GM23338 (cell line): Measurements from ENCODE around the gene CCDC97. TPM values are rescaled to one million over a fixed set of nuclear protein-coding genes. Genes with fewer than 3 reads are reported as not detected.

Experiments
- ATAC-seq: fragments of 200-7000 bp; cut with Tn5 transposase; 3 replicates; pipeline ENCODE4 v1.9.1; 2020
- DNase-seq: peaks from one replicate; pipeline ENCODE4 v3.0.0-alpha.2; 2015; ENCODE audit warnings: low spot score
- H2AFZ ChIP-seq: fragments of 200-600 bp; sonication (generic); 2 replicates; pipeline ENCODE4 v1.8.0; 2016; ENCODE audit warnings: antibody characterized with exemption, mild to moderate bottlenecking, moderate library complexity
- H3F3A ChIP-seq: fragments of 200-600 bp; sonication (generic); replicated peaks from 2 replicates; pipeline ENCODE4 v1.8.0; 2017; ENCODE audit warnings: antibody characterized with exemption, mixed run types, low read depth
- H3K27ac ChIP-seq: fragments of 200-600 bp; sonication (generic); 2 replicates; pipeline ENCODE4 v1.6.1; 2016; ENCODE audit warnings: low read depth
- H3K27me3 ChIP-seq: fragments of 200-600 bp; sonication (generic); 2 replicates; pipeline ENCODE4 v1.8.0; 2016; ENCODE audit warnings: mild to moderate bottlenecking, mixed run types, moderate library complexity; ENCODE audit not compliant: insufficient read depth
- H3K36me3 ChIP-seq: fragments of 200-600 bp; sonication (generic); 2 replicates; pipeline ENCODE4 v1.8.0; 2016; ENCODE audit warnings: mild to moderate bottlenecking; ENCODE audit not compliant: insufficient read depth
- H3K4me1 ChIP-seq: fragments of 200-600 bp; sonication (generic); 2 replicates; pipeline ENCODE4 v1.8.0; 2016; ENCODE audit warnings: mild to moderate bottlenecking, moderate library complexity; ENCODE audit not compliant: insufficient read depth
- H3K4me2 ChIP-seq: fragments of 200-600 bp; sonication (generic); 2 replicates; pipeline ENCODE4 v1.7.1; 2017; ENCODE audit warnings: mixed run types
- H3K4me3 ChIP-seq: fragments of 200-600 bp; sonication (generic); 2 replicates; pipeline ENCODE4 v1.6.1; 2016; ENCODE audit warnings: mixed run types
- H3K79me2 ChIP-seq: fragments of 200-600 bp; sonication (generic); replicated peaks from 2 replicates; pipeline ENCODE4 v1.8.0; 2017; ENCODE audit warnings: mild to moderate bottlenecking; ENCODE audit not compliant: insufficient read depth
- H3K9me2 ChIP-seq: fragments of 200-600 bp; sonication (generic); 2 replicates; pipeline ENCODE4 v1.8.0; 2017; ENCODE audit not compliant: insufficient read depth
- H4K20me1 ChIP-seq: fragments of 200-600 bp; sonication (generic); replicated peaks from 2 replicates; pipeline ENCODE4 v1.8.0; 2017; ENCODE audit warnings: mild to moderate bottlenecking; ENCODE audit not compliant: insufficient read depth
- H3K27ac Mint-ChIP-seq: 2 replicates; pipeline ENCODE4 v1.8.0; 2020; ENCODE audit warnings: inconsistent platforms, mild to moderate bottlenecking, moderate library complexity, mixed read lengths
- H3K27me3 Mint-ChIP-seq: 3 replicates; pipeline ENCODE4 v1.8.0; 2022; ENCODE audit warnings: low read depth, mild to moderate bottlenecking, moderate library complexity, mixed read lengths, inconsistent platforms; ENCODE audit not compliant: insufficient read depth, poor library complexity
- H3K36me3 Mint-ChIP-seq: 3 replicates; pipeline ENCODE4 v1.8.0; 2021; ENCODE audit warnings: low read depth, mild to moderate bottlenecking, inconsistent platforms, moderate library complexity, mixed read lengths
- H3K4me1 Mint-ChIP-seq: 3 replicates; pipeline ENCODE4 v1.8.0; 2020; ENCODE audit warnings: mild to moderate bottlenecking, inconsistent platforms, mixed read lengths
- H3K4me3 Mint-ChIP-seq: 3 replicates; pipeline ENCODE4 v1.8.0; 2021; ENCODE audit warnings: moderate library complexity, mild to moderate bottlenecking, inconsistent platforms, mixed read lengths
- H3K9me3 Mint-ChIP-seq: 3 replicates; pipeline ENCODE4 v1.8.0; 2020; ENCODE audit warnings: moderate library complexity, mild to moderate bottlenecking, inconsistent platforms, mixed read lengths
- CREB1 ChIP-seq: fragments of 250-450 bp; sonication (Bioruptor Pico); IDR thresholded peaks from 2 replicates; pipeline ENCODE4 v1.5.0; 2020; ENCODE audit warnings: low read depth, mild to moderate bottlenecking, moderate library complexity
- EZH2 ChIP-seq: fragments of 200-600 bp; sonication (generic); IDR thresholded peaks from one replicate; pipeline ENCODE4 v1.8.0; 2017; ENCODE audit warnings: antibody characterized with exemption, mild to moderate bottlenecking, low read depth; ENCODE audit not compliant: unreplicated experiment
- EZH2phosphoT487 ChIP-seq: fragments of 200-600 bp; sonication (generic); IDR thresholded peaks from one replicate; pipeline ENCODE4 v1.8.1; 2018; ENCODE audit warnings: antibody characterized with exemption; ENCODE audit not compliant: unreplicated experiment
- JUNB ChIP-seq: IDR thresholded peaks from one replicate; pipeline ENCODE4 v1.6.1; 2016; ENCODE audit warnings: antibody characterized with exemption; ENCODE audit not compliant: unreplicated experiment
- POLR2AphosphoS5 ChIP-seq: IDR thresholded peaks from 2 replicates; pipeline ENCODE4 v1.6.1; 2016; ENCODE audit warnings: antibody characterized with exemption, low read depth
- STAT1 ChIP-seq: IDR thresholded peaks from one replicate; pipeline ENCODE4 v1.6.1; 2016; ENCODE audit warnings: antibody characterized with exemption; ENCODE audit not compliant: unreplicated experiment
- ZNF331 ChIP-seq: fragments of 250-450 bp; sonication (Bioruptor Pico); IDR thresholded peaks from 2 replicates; pipeline ENCODE4 v1.5.0; 2020; ENCODE audit warnings: low read depth, mild to moderate bottlenecking, moderate library complexity
- polyA plus RNA-seq: library from polyadenylated mRNA; unstranded; fragments of >200 nt; fragmentation: Nextera tagmentation; extraction: Ambion mirVana; gene quantifications from 2 replicates; pipeline ENCODE4 v1.2.1, GENCODE V29; 2016
- total RNA-seq: library from RNA; depleted of rRNA; stranded (reverse); fragments of >200 nt; shearing (Covaris generic); gene quantifications from 2 replicates; pipeline ENCODE4 v1.2.3, GENCODE V29; 2014
- TF ChIP-seq, protein P1 (sequence below): IDR thresholded peaks from one replicate; pipeline ENCODE4 v1.6.1; 2018; ENCODE audit warnings: antibody characterized with exemption; ENCODE audit not compliant: unreplicated experiment
- TF ChIP-seq, protein P2 (sequence below): IDR thresholded peaks from 2 replicates; pipeline ENCODE4 v1.6.1; 2016; ENCODE audit warnings: antibody characterized with exemption
- TF ChIP-seq, protein P3 (sequence below), 2 experiments: fragments of 200-600 bp in 1 of 2; sonication (generic) in 1 of 2; conservative IDR thresholded peaks; 2 replicates each; pipeline versions ENCODE4 v1.5.1 to v1.6.1; 2016 to 2017; ENCODE audit warnings: antibody characterized with exemption in 2 of 2, low read depth in 2 of 2, mild to moderate bottlenecking in 2 of 2, moderate library complexity in 1 of 2

CCDC97 gene
- total and polyA plus RNA-seq, 2 experiments from 2014 or later: 8.0 to 11.0 TPM

DNA sequence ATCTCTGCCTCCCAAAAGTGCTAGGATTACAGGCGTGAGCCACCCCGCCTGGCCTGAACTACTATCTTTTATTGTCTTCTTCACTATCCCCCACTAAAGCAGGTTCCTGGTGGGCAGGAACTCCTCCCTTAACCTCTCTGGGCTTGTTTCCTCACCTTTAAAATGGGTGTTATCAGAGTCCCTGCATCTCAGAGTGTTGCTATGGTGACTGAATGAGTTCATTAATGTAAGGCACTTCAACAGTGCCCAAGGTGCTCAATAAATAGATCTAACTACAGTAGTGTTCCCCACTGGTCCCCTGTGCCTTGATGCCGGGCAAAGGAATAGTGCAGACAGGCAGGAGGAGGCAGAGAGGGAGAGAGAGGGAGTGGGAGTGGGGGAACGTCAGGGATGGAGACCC lies 20.5 kb downstream of the CCDC97 start:
- Mint-ChIP-seq H3K27ac (no peak overlapping the region), H3K36me3 (no peaks in the 10 kb centered on the region; the same call in 2 of the 3 replicates)

DNA sequence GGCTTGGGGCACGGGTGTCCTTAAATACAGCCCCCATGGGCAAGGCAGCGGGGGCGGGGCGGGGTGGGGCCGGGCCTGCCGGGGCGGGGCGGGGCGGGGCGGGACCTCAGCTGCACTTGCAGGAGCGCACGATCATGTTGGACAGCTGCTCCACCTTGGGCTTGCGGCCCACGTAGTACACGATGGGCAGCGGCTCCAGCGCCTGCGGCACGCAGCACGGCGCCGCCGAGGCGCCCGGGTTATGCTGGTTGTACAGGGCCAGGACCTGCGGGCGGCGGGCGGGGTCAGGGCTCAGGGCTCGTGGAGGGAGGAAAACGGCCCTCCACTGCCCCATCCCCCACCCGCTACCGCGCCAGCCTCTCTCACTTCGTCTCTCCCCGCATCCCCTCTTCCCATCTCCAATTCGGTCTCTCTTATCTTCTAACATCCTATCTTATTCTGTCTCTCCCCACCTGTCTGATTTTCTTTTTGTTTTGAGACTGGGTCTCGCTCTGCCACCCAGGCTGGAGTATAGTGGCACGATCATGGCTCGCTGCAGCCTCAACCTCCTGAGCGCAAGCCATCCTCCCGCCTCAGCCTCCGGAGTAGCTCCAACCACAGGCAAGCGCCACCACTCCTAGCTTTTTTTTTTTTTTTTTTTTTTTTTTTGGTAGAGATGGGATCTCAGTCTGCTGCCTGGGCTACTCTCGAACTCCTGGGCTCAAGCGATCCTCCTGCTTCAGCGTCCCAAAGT lies 21.1 kb downstream of the CCDC97 start:
- no peak for TF ChIP-seq POLR2AphosphoS5
- no peak for TF ChIP-seq EZH2phosphoT487
- TF ChIP-seq, protein P1, sequence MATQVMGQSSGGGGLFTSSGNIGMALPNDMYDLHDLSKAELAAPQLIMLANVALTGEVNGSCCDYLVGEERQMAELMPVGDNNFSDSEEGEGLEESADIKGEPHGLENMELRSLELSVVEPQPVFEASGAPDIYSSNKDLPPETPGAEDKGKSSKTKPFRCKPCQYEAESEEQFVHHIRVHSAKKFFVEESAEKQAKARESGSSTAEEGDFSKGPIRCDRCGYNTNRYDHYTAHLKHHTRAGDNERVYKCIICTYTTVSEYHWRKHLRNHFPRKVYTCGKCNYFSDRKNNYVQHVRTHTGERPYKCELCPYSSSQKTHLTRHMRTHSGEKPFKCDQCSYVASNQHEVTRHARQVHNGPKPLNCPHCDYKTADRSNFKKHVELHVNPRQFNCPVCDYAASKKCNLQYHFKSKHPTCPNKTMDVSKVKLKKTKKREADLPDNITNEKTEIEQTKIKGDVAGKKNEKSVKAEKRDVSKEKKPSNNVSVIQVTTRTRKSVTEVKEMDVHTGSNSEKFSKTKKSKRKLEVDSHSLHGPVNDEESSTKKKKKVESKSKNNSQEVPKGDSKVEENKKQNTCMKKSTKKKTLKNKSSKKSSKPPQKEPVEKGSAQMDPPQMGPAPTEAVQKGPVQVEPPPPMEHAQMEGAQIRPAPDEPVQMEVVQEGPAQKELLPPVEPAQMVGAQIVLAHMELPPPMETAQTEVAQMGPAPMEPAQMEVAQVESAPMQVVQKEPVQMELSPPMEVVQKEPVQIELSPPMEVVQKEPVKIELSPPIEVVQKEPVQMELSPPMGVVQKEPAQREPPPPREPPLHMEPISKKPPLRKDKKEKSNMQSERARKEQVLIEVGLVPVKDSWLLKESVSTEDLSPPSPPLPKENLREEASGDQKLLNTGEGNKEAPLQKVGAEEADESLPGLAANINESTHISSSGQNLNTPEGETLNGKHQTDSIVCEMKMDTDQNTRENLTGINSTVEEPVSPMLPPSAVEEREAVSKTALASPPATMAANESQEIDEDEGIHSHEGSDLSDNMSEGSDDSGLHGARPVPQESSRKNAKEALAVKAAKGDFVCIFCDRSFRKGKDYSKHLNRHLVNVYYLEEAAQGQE: peak; percentile 34
- TF ChIP-seq, protein P2, sequence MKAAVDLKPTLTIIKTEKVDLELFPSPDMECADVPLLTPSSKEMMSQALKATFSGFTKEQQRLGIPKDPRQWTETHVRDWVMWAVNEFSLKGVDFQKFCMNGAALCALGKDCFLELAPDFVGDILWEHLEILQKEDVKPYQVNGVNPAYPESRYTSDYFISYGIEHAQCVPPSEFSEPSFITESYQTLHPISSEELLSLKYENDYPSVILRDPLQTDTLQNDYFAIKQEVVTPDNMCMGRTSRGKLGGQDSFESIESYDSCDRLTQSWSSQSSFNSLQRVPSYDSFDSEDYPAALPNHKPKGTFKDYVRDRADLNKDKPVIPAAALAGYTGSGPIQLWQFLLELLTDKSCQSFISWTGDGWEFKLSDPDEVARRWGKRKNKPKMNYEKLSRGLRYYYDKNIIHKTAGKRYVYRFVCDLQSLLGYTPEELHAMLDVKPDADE: no peak
- no peak for TF ChIP-seq ZNF331 (CRISPR knock-in tag)
- TF ChIP-seq CREB1 (CRISPR knock-in tag): no peak
- TF ChIP-seq EZH2: no peak
- TF ChIP-seq, protein P3, sequence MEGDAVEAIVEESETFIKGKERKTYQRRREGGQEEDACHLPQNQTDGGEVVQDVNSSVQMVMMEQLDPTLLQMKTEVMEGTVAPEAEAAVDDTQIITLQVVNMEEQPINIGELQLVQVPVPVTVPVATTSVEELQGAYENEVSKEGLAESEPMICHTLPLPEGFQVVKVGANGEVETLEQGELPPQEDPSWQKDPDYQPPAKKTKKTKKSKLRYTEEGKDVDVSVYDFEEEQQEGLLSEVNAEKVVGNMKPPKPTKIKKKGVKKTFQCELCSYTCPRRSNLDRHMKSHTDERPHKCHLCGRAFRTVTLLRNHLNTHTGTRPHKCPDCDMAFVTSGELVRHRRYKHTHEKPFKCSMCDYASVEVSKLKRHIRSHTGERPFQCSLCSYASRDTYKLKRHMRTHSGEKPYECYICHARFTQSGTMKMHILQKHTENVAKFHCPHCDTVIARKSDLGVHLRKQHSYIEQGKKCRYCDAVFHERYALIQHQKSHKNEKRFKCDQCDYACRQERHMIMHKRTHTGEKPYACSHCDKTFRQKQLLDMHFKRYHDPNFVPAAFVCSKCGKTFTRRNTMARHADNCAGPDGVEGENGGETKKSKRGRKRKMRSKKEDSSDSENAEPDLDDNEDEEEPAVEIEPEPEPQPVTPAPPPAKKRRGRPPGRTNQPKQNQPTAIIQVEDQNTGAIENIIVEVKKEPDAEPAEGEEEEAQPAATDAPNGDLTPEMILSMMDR (conservative IDR thresholded peaks at IDR 0.05; ENCODE audit: low read depth in 2 of 2): no peak
- peak; percentile 55 for DNase-seq
- H2AFZ ChIP-seq: 0 out of 2 replicates have a peak overlapping the region, but pooled peaks have one; percentile 74
- peaks cover 10% of the 10 kb centered on the region for H3K27me3 ChIP-seq
- Mint-ChIP-seq H3K4me1 (peaks cover 39% of the 10 kb centered on the region), H3K4me3 (peak overlapping the region; percentile 66), H3K9me3 (no peaks in the 10 kb centered on the region), H3K36me3 (no peaks in the 10 kb centered on the region; the same call in 2 of the 3 replicates), H3K27me3 (peaks cover 26% of the 10 kb centered on the region), H3K27ac (no peak overlapping the region)
- no peak overlapping the region for H3K27ac ChIP-seq
- H3K36me3 ChIP-seq: no peaks in the 10 kb centered on the region
- peaks cover 8% of the 10 kb centered on the region for H3F3A ChIP-seq
- ATAC-seq: peak; percentile 51
- peaks cover 32% of the 10 kb centered on the region for H3K4me1 ChIP-seq
- peak overlapping the region; percentile 83 for H3K4me2 ChIP-seq
- no peaks in the 10 kb centered on the region for H4K20me1 ChIP-seq
- no peaks in the 10 kb centered on the region for H3K79me2 ChIP-seq
- H3K4me3 ChIP-seq: peak overlapping the region; percentile 60
- no peaks in the 10 kb centered on the region for H3K9me2 ChIP-seq

More for the DNA sequence above, 20.5 kb downstream of the CCDC97 start:
- Histone ChIP-seq H3K9me2 (no peaks in the 10 kb centered on the region), H3K4me2 (peak overlapping the region; percentile 74), H3K27me3 (peaks cover 10% of the 10 kb centered on the region), H3F3A (peaks cover 9% of the 10 kb centered on the region), H3K27ac (no peak overlapping the region), H3K4me3 (peak overlapping the region; percentile 60), H2AFZ (peak overlapping the region; percentile 78; the same call in 1 of the 2 replicates), H3K4me1 (peaks cover 39% of the 10 kb centered on the region), H3K79me2 (no peaks in the 10 kb centered on the region), H3K36me3 (no peaks in the 10 kb centered on the region), H4K20me1 (no peaks in the 10 kb centered on the region)
- peaks cover 27% of the 10 kb centered on the region for H3K27me3 Mint-ChIP-seq
- ATAC-seq: peak; percentile 5
- TF ChIP-seq STAT1 (no peak), JUNB (no peak)
- TF ChIP-seq, protein P3 (conservative IDR thresholded peaks at IDR 0.05; ENCODE audit: low read depth in 2 of 2): no peak
- DNase-seq: no peak
- H3K9me3 Mint-ChIP-seq: no peaks in the 10 kb centered on the region
- H3K4me1 Mint-ChIP-seq: peaks cover 41% of the 10 kb centered on the region
- H3K4me3 Mint-ChIP-seq: peak overlapping the region; percentile 25; the same call in 2 of the 3 replicates
